Tibial artery (tissue), 4 donors: Measurements from ENCODE around the gene GNS.
"Not testable (repeated sequence)": the region's sequence is repeated elsewhere in the genome, so short reads cannot be mapped to it uniquely, and the experiment has no call there.

Experiments used
- DNase-seq, 2 donors: peaks; one replicate each; pipeline ENCODE4 v3.0.0-alpha.2; 2019
- H3K27ac ChIP-seq, 2 donors: fragments of 200-600 bp; sonication (generic) in 1 of 2; 1 replicate in 1 of 2; 2 replicates in 1 of 2; pipeline ENCODE4 v1.5.1; 2018 to 2019; ENCODE audit warnings: mild to moderate bottlenecking in 1 of 2
- H3K27me3 ChIP-seq, 2 donors: fragments of 200-600 bp; sonication (generic) in 1 of 2; one replicate each; pipeline versions ENCODE4 v1.5.1 to v1.6.0; 2016 to 2019
- H3K36me3 ChIP-seq, 3 donors: fragments of 200-600 bp; sonication (generic) in 2 of 3; one replicate each; pipeline ENCODE4 v1.5.1; 2016 to 2019; ENCODE audit warnings: mild to moderate bottlenecking in 2 of 3
- H3K4me1 ChIP-seq, 4 donors: fragments of 200-600 bp; sonication (generic) in 2 of 4; 1 replicate in 3 of 4; 2 replicates in 1 of 4; pipeline ENCODE4 v1.5.1; 2016 to 2019
- H3K4me3 ChIP-seq, 2 donors: fragments of 200-600 bp; sonication (generic) in 1 of 2; 1 replicate in 1 of 2; 2 replicates in 1 of 2; pipeline ENCODE4 v1.5.1; 2018 to 2019; ENCODE audit warnings: mild to moderate bottlenecking in 2 of 2
- H3K9me3 ChIP-seq, 3 donors: fragments of 200-600 bp; sonication (generic) in 1 of 3; one replicate each; pipeline ENCODE4 v1.5.1; 2016 to 2019
- intact Hi-C: fragments of 100-400 bp; cut with DNase I; formaldehyde crosslinking; loops from one replicate; pipeline ENCODE4 v1.15.0; 2023; ENCODE audit warnings: low total_unique reads
- TF ChIP-seq, protein P1 (sequence below), 2 experiments: fragments of 200-600 bp in 1 of 2; fragments of 450-650 bp in 1 of 2; IDR thresholded peaks; one replicate each; pipeline ENCODE4 v1.5.1; 2017 to 2019; ENCODE audit warnings: antibody characterized with exemption in 2 of 2, mild to moderate bottlenecking in 1 of 2, moderate library complexity in 1 of 2

The GNS gene

DNA sequence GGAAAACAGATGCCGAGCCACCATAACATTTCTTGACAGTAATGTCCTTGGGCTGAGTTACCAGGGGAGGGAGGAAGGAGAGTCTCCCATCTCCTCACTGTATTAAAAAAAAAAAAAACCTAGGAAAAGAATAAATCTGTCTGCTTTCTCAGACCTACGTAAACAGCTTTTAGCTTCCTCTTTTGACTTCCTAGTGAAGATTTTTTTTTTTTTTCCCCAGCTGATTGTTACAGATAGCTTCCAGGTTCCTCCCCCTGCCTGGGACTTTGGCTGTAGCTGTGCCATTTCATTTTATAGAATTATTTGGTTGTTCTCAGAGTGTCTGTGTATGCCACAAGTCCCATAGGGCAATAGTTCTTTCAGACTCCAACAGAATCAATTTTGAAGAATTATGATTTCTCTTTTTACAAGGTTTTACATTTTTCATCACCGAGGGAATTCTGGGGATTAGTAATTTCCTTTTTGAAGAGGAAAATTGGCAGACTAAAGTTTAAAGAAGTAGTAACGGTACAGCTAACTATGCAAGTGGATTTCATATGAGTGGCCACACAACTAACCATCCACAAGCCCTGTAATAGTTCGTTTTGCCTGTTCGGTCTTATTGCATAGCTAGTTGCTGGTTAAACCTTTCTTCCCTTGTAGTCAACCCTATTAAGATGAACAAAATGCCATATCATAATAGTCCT is 23.1 kb upstream of the GNS start:
- no peaks in the 10 kb centered on the region for H3K9me3 ChIP-seq
- no peak overlapping the region for H3K4me3 ChIP-seq
- H3K36me3 ChIP-seq = no peaks in the 10 kb centered on the region
- intact Hi-C loops = no loop called here
- peaks cover 0 to 13% of the 10 kb centered on the region in 2 donors for H3K27me3 ChIP-seq
- TF ChIP-seq, protein P1, sequence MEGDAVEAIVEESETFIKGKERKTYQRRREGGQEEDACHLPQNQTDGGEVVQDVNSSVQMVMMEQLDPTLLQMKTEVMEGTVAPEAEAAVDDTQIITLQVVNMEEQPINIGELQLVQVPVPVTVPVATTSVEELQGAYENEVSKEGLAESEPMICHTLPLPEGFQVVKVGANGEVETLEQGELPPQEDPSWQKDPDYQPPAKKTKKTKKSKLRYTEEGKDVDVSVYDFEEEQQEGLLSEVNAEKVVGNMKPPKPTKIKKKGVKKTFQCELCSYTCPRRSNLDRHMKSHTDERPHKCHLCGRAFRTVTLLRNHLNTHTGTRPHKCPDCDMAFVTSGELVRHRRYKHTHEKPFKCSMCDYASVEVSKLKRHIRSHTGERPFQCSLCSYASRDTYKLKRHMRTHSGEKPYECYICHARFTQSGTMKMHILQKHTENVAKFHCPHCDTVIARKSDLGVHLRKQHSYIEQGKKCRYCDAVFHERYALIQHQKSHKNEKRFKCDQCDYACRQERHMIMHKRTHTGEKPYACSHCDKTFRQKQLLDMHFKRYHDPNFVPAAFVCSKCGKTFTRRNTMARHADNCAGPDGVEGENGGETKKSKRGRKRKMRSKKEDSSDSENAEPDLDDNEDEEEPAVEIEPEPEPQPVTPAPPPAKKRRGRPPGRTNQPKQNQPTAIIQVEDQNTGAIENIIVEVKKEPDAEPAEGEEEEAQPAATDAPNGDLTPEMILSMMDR (IDR thresholded peaks at IDR 0.05) = no peak
- no peak for DNase-seq
- peaks cover 0 to 19% (median 10%) of the 10 kb centered on the region in 4 donors for H3K4me1 ChIP-seq
- no peak overlapping the region for H3K27ac ChIP-seq

DNA sequence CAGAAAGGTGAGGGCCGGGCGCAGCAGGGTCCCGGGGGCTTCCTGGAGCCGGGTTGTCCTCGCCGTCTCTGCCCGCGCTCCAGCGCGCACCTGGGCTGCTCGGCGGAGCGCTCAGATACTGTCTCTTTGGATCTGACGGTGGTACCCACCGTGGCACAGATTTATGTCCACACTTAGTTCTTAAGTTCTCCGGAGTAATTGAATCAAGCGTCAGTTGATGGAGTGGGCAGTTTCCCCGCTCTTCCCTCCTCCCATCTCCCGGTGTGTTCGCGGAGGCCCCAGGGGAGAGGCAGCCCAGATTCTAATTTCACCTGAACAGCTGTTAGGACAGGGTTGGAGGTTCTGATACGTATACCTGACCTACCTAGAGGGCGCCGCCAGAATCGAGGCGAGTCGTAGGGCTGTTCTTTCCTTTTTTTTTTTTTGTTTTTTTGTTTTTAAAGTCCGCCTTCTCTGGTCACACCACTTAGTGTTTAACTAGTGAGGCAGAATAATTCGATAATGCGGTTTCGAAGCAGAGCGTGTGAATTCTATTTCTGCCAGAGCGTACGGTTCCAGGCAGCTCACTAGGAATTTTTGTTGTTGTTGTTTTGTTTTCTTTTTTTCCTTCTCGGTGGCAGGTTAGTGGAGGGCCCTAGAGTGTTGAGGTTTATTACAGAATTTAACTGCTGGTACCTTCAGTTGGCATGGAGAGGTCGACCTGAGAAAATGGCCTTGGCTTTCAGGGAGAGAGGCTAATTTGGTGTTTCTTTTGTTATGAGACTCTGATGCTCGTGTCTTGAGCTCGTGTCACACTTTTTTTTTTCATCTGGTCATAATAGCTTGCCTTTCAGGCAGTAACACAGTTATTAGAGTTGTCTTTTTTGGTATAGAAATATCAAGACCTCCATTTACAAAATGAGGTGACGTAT is 22.3 kb upstream of the GNS start:
- no peak for DNase-seq

DNA sequence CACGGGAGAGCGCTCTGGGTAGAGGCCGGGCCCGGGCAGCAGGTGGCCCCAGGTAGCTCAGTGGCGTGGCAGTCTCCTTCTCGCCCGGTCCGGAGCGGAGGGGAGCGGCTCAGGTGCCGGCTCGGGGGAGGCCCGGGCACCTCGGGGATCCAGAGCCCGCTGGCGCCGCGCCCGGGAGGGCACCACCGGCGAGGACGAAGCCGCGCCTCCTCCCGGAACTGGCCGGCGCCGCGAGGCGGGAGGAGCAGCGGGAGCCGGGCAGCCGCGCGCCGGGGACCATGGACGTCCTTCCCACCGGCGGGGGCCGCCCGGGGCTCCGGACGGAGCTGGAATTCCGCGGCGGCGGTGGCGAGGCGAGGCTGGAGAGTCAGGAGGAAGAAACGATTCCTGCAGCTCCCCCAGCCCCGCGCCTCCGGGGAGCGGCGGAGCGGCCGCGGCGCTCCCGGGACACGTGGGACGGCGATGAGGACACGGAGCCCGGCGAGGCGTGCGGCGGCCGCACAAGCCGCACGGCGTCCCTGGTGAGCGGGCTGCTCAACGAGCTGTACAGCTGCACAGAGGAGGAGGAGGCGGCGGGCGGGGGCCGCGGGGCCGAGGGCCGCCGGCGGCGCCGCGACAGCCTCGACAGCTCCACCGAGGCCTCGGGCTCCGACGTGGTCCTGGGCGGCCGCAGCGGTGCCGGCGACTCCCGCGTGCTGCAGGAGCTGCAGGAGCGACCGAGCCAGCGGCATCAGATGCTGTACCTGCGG is 21.5 kb upstream of the GNS start:
- H3K9me3 ChIP-seq = peaks cover 0 to 3% (median 2%) of the 10 kb centered on the region in 3 donors
- H3K4me1 ChIP-seq = peaks cover 0 to 19% (median 10%) of the 10 kb centered on the region in 4 donors
- TF ChIP-seq, protein P1 (IDR thresholded peaks at IDR 0.05) = no peak
- DNase-seq = peak in 1 of 2 donors; percentile 72
- H3K27me3 ChIP-seq = peaks cover 0 to 6% of the 10 kb centered on the region in 2 donors
- H3K4me3 ChIP-seq = peak overlapping the region; percentile 49 to 63
- H3K36me3 ChIP-seq = no peaks in the 10 kb centered on the region
- intact Hi-C loops = no loop called here
- peak overlapping the region; percentile 9 to 31 for H3K27ac ChIP-seq

More for the DNA sequence above, 22.3 kb upstream of the GNS start:
- Histone ChIP-seq H3K36me3 (no peaks in the 10 kb centered on the region), H3K9me3 (no peaks in the 10 kb centered on the region), H3K27me3 (peaks cover 0 to 13% of the 10 kb centered on the region in 2 donors), H3K4me1 (peaks cover 0 to 19% (median 10%) of the 10 kb centered on the region in 4 donors), H3K27ac (no peak overlapping the region), H3K4me3 (peak overlapping the region; percentile 49 to 63)
- intact Hi-C loops = no loop called here
- TF ChIP-seq, protein P1 (IDR thresholded peaks at IDR 0.05) = no peak

DNA sequence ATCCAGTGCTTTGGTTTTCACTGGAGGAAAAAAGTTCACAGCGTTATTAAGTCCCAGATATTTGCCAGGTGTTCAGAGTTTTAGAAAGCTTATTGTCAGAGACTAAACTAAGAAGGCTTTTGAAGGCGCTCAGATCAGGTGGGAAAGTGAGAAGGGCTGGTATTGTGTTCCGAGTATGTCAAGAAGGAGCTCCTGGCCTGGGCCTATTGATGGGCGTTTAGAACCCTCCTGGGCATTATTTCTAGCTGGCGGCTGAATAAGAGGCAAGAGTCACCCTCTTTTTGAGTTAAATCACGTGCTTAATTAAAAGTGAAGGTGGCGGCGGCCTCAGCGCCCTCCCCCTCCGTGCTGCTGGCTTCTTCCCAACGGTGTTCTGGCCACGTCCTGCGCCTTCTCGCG is 20.9 kb upstream of the GNS start:
- Histone ChIP-seq H3K27ac (peak overlapping the region; percentile 9 to 31), H3K36me3 (no peaks in the 10 kb centered on the region), H3K9me3 (peaks cover 0 to 8% (median 6%) of the 10 kb centered on the region in 3 donors), H3K27me3 (peaks cover 0 to 2% of the 10 kb centered on the region in 2 donors), H3K4me3 (peak overlapping the region; percentile 49 to 63), H3K4me1 (peaks cover 0 to 19% (median 10%) of the 10 kb centered on the region in 4 donors)
- DNase-seq = no peak
- intact Hi-C loops = no loop called here
- TF ChIP-seq, protein P1 (IDR thresholded peaks at IDR 0.05) = no peak

DNA sequence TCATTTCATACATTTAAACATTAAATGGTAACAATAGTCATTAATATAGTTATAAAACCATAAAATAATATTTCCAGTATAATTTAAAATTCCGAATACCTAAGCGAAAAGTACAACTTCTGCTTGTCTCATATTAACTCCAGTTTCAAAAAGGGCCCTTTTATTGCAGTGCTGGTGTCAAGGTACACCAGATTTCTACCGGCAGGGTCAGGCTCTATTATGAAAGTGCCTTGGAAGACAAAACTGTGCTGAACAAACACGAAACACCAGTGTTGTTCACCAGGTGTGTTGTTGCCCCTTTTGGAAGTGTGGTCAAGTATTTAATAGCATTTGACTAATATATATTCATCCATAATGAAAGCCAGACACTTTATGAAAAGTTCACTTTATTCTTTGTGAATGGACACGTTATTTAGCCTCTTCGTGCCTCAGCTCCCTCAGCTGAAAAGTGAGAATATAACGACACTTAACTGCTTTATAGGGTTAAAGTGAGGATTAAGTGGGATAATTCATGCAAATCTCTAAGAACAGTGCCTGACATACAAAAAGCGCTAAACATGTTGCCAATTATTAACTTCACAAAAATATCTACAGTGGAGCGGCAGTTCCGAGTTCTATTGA is 20.3 kb upstream of the GNS start:
- Histone ChIP-seq H3K9me3 (peaks cover 0 to 13% (median 6%) of the 10 kb centered on the region in 3 donors), H3K4me3 (no peak overlapping the region), H3K4me1 (peaks cover 0 to 19% (median 10%) of the 10 kb centered on the region in 4 donors), H3K27ac (no peak overlapping the region), H3K36me3 (no peaks in the 10 kb centered on the region), H3K27me3 (no peaks in the 10 kb centered on the region)
- intact Hi-C loops = no loop called here
- DNase-seq = no peak
- TF ChIP-seq, protein P1 (IDR thresholded peaks at IDR 0.05) = no peak

DNA sequence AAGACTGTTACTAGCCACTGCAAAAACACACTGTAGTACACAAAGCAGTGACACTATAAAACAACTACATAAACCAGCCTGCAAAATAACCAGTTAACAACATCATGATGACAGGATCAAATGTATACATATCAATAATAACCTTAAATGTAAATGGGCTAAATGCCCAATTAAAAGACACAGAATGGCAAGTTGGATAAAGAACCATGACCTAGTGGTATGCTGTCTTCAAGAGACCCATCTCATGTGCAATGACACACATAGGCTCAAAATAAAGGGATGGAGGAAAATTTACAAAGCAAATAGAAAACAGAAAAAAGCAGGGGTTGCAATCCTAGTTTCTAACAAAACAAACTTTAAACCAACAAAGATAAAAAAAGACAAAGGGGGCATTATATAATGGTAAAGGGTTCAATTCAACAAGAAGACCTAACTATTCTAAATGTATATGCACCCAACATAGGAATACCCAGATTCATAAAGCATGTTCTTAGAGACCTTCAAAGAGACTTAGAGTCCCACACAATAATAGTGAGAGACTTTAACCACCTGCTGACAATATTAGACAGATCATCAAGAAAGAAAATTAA is 16.0 kb upstream of the GNS start:
- peaks cover 0 to 15% (median 6%) of the 10 kb centered on the region in 3 donors for H3K9me3 ChIP-seq
- H3K4me1 ChIP-seq, H3K27ac ChIP-seq, H3K27me3 ChIP-seq, H3K4me3 ChIP-seq, intact Hi-C loops, H3K36me3 ChIP-seq, DNase-seq: not testable (repeated sequence)
